C4-2B (cell line): Measurements from ENCODE around the gene SLC29A4.

ENCODE experiments used
- CTCF ChIP-seq: fragments of 450-650 bp; conservative IDR thresholded peaks from 2 replicates; pipeline ENCODE4 v1.5.1; 2017; ENCODE audit warnings: mild to moderate bottlenecking
- ZFX ChIP-seq: fragments of 450-650 bp; IDR thresholded peaks from 2 replicates; pipeline ENCODE4 v1.6.1; 2017

- no peak for TF ChIP-seq CTCF
- no peak for TF ChIP-seq ZFX
Observed at GRCh38 chr7:5283421-5284303, 919 bp downstream of the SLC29A4 start.
